ENCODE measurements around the gene SRPX. TPM values are rescaled to one million over a fixed set of nuclear protein-coding genes. Genes with fewer than 3 reads are reported as not detected.

The SRPX gene
- not detected for total RNA-seq

GRCh38 chrX:38220415-38221390 lies at the start of gene SRPX:
Gene SRPX (minus strand): TSS chrX:38220871. CDS start chrX:38220792, 79 bp downstream.
- DNase-seq (ENCODE audit: low spot score in 2 of 2) (no peak), ATAC-seq (no peak)
- no peak within 1 kb of the TSS for H3K27ac Mint-ChIP-seq
- no peaks in the 10 kb centered on the region for H3K36me3 Mint-ChIP-seq
- no peaks in the 10 kb centered on the region for H3K9me3 Mint-ChIP-seq

GRCh38 chrX:38268011-38268410 lies 47.3 kb upstream of the SRPX start:
- Mint-ChIP-seq H3K27ac (no peak overlapping the region), H3K9me3 (no peaks in the 10 kb centered on the region), H3K36me3 (no peaks in the 10 kb centered on the region)
- ATAC-seq, result no peak
- DNase-seq (ENCODE audit: low spot score in 2 of 2), result no peak

GRCh38 chrX:38262715-38263620 lies 42.3 kb upstream of the SRPX start:
- no peak for ATAC-seq
- Mint-ChIP-seq H3K9me3 (no peaks in the 10 kb centered on the region), H3K36me3 (no peaks in the 10 kb centered on the region), H3K27ac (no peak overlapping the region)
- DNase-seq (ENCODE audit: low spot score in 2 of 2), result no peak

GRCh38 chrX:38260231-38260630 lies 39.6 kb upstream of the SRPX start:
- DNase-seq (ENCODE audit: low spot score in 2 of 2) (no peak), ATAC-seq (no peak)
- Mint-ChIP-seq H3K9me3 (no peaks in the 10 kb centered on the region), H3K27ac (no peak overlapping the region), H3K36me3 (no peaks in the 10 kb centered on the region)

GRCh38 chrX:38256019-38256418 lies 35.3 kb upstream of the SRPX start:
- no peak overlapping the region for H3K27ac Mint-ChIP-seq
- ATAC-seq (no peak), DNase-seq (ENCODE audit: low spot score in 2 of 2) (no peak)
- no peaks in the 10 kb centered on the region for H3K36me3 Mint-ChIP-seq
- H3K9me3 Mint-ChIP-seq, result no peaks in the 10 kb centered on the region

- ATAC-seq (no peak), DNase-seq (ENCODE audit: low spot score in 2 of 2) (no peak)
- no peak overlapping the region for H3K27ac Mint-ChIP-seq
- no peaks in the 10 kb centered on the region for H3K36me3 Mint-ChIP-seq
- H3K9me3 Mint-ChIP-seq, result no peaks in the 10 kb centered on the region
Observed at GRCh38 chrX:38249965-38250364, 29.3 kb upstream of the SRPX start.

- DNase-seq (ENCODE audit: low spot score in 2 of 2) (no peak), ATAC-seq (no peak)
- Mint-ChIP-seq H3K36me3 (no peaks in the 10 kb centered on the region), H3K27ac (no peak overlapping the region), H3K9me3 (no peaks in the 10 kb centered on the region)
Observed at GRCh38 chrX:38247051-38247450, 26.4 kb upstream of the SRPX start.

- Mint-ChIP-seq H3K27ac (no peak overlapping the region), H3K9me3 (peaks cover 0 to 4% of the 10 kb centered on the region in 2 donors), H3K36me3 (peaks cover 0 to 5% of the 10 kb centered on the region in 2 donors)
- ATAC-seq, result no peak
- DNase-seq (ENCODE audit: low spot score in 2 of 2), result no peak
Observed at GRCh38 chrX:38240541-38240940, 19.9 kb upstream of the SRPX start.

- ATAC-seq, result no peak
- Mint-ChIP-seq H3K27ac (no peak overlapping the region), H3K9me3 (peaks cover 0 to 6% of the 10 kb centered on the region in 2 donors), H3K36me3 (peaks cover 0 to 5% of the 10 kb centered on the region in 2 donors)
- DNase-seq (ENCODE audit: low spot score in 2 of 2), result no peak
Observed at GRCh38 chrX:38236901-38237615, 16.4 kb upstream of the SRPX start.

GRCh38 chrX:38233891-38234667 lies 13.4 kb upstream of the SRPX start:
- ATAC-seq (no peak), DNase-seq (ENCODE audit: low spot score in 2 of 2) (no peak)
- Mint-ChIP-seq H3K36me3 (peaks cover 0 to 5% of the 10 kb centered on the region in 2 donors), H3K27ac (no peak overlapping the region), H3K9me3 (peaks cover 0 to 6% of the 10 kb centered on the region in 2 donors)

GRCh38 chrX:38232079-38232686 lies 11.5 kb upstream of the SRPX start:
- peaks cover 0 to 5% of the 10 kb centered on the region in 2 donors for H3K36me3 Mint-ChIP-seq
- DNase-seq (ENCODE audit: low spot score in 2 of 2) (no peak), ATAC-seq (no peak)
- no peak overlapping the region for H3K27ac Mint-ChIP-seq
- H3K9me3 Mint-ChIP-seq, result peaks cover 0 to 6% of the 10 kb centered on the region in 2 donors

GRCh38 chrX:38225093-38225492 lies 4.4 kb upstream of the SRPX start:
- Mint-ChIP-seq H3K9me3 (no peaks in the 10 kb centered on the region), H3K36me3 (no peaks in the 10 kb centered on the region), H3K27ac (no peak overlapping the region)
- ATAC-seq, result no peak
- DNase-seq (ENCODE audit: low spot score in 2 of 2), result no peak

GRCh38 chrX:38224160-38224559 lies 3.5 kb upstream of the SRPX start:
- Mint-ChIP-seq H3K9me3 (no peaks in the 10 kb centered on the region), H3K27ac (no peak overlapping the region)
- no peak for ATAC-seq

GRCh38 chrX:38221391-38221929 lies 789 bp upstream of the SRPX start:
- H3K36me3 Mint-ChIP-seq, result no peaks in the 10 kb centered on the region
- ATAC-seq, result no peak

More at GRCh38 chrX:38224160-38224559, 3.5 kb upstream of the SRPX start:
- no peak for DNase-seq (ENCODE audit: low spot score in 2 of 2)
- H3K36me3 Mint-ChIP-seq, result no peaks in the 10 kb centered on the region

GRCh38 chrX:38220024-38220414 lies 652 bp downstream of the SRPX start:
- no peaks in the 10 kb centered on the region for H3K9me3 Mint-ChIP-seq
- no peak overlapping the region for H3K27ac Mint-ChIP-seq
- peak in 1 of 2 donors; percentile 67 for ATAC-seq
- peak in 1 of 2 donors; percentile 9 for DNase-seq (ENCODE audit: low spot score in 2 of 2)
- no peaks in the 10 kb centered on the region for H3K36me3 Mint-ChIP-seq

More at GRCh38 chrX:38221391-38221929, 789 bp upstream of the SRPX start:
- Mint-ChIP-seq H3K27ac (no peak overlapping the region), H3K9me3 (no peaks in the 10 kb centered on the region)
- no peak for DNase-seq (ENCODE audit: low spot score in 2 of 2)
